Natural killer cell (primary cell): ENCODE results near the gene ELAVL3. TPM values are rescaled to one million over a fixed set of nuclear protein-coding genes. Genes with fewer than 3 reads are reported as not detected.

Experiments
- ATAC-seq, 3 donors: fragments of 150-1000 bp in 2 of 3; fragments of 200-7000 bp in 1 of 3; cut with Tn5 transposase; 1 replicate in 1 of 3; 2 replicates in 2 of 3; pipeline ENCODE4 v1.10.0; 2021; ENCODE audit warnings: mild to moderate bottlenecking in 2 of 3, moderate library complexity in 2 of 3
- DNase-seq, 2 donors: peaks; one replicate each; pipeline versions ENCODE4 v3.0.0 to v3.0.0-alpha.2; 2013 to 2021; ENCODE audit warnings: mixed read lengths in 1 of 2
- H3K27ac ChIP-seq: one replicate; pipeline ENCODE4 v1.5.1; 2013; ENCODE audit warnings: mild to moderate bottlenecking, low read length
- H3K27me3 ChIP-seq: one replicate; pipeline ENCODE4 v1.6.1; 2013; ENCODE audit warnings: low read length; ENCODE audit not compliant: control insufficient read depth, insufficient read depth
- H3K36me3 ChIP-seq: one replicate; pipeline ENCODE4 v1.6.1; 2013; ENCODE audit warnings: low read length; ENCODE audit not compliant: control insufficient read depth, insufficient read depth
- H3K4me1 ChIP-seq: one replicate; pipeline ENCODE4 v1.6.1; 2013; ENCODE audit warnings: low read length; ENCODE audit not compliant: control insufficient read depth, insufficient read depth
- H3K4me3 ChIP-seq: one replicate; pipeline ENCODE4 v1.5.1; 2013; ENCODE audit warnings: low read length
- H3K9me3 ChIP-seq: one replicate; pipeline ENCODE4 v1.6.1; 2013; ENCODE audit warnings: low read length; ENCODE audit not compliant: control insufficient read depth, insufficient read depth
- H3K27ac Mint-ChIP-seq, 2 donors: one replicate each; pipeline ENCODE4 v1.8.0; 2022; ENCODE audit warnings: mild to moderate bottlenecking in 2 of 2, mixed read lengths in 2 of 2, moderate library complexity in 1 of 2
- H3K27me3 Mint-ChIP-seq, 2 donors: one replicate each; pipeline ENCODE4 v1.8.0; 2022; ENCODE audit warnings: low read depth in 2 of 2, mixed read lengths in 2 of 2
- H3K36me3 Mint-ChIP-seq: one replicate; pipeline ENCODE4 v1.8.0; 2022; ENCODE audit warnings: mixed read lengths
- H3K4me1 Mint-ChIP-seq, 2 donors: one replicate each; pipeline ENCODE4 v1.8.0; 2022; ENCODE audit warnings: mixed read lengths in 2 of 2
- H3K4me3 Mint-ChIP-seq: one replicate; pipeline ENCODE4 v1.8.0; 2022; ENCODE audit warnings: mild to moderate bottlenecking, moderate library complexity, mixed read lengths
- H3K9me3 Mint-ChIP-seq, 2 donors: one replicate each; pipeline ENCODE4 v1.8.0; 2022; ENCODE audit warnings: mixed read lengths in 2 of 2
- CTCF ChIP-seq: fragments of 200-600 bp; IDR thresholded peaks from one replicate; pipeline ENCODE4 v1.8.0; 2022; ENCODE audit warnings: antibody characterized with exemption
- WGBS: methylation state at CpG from one replicate; pipeline ENCODE4 v1.1.7; 2013; ENCODE audit warnings: missing lambda C conversion rate; ENCODE audit not compliant: insufficient coverage; 5-methylcytosine and 5-hydroxymethylcytosine counted together
- intact Hi-C: fragments of 100-400 bp; cut with micrococcal nuclease; formaldehyde crosslinking; loops from one replicate; pipeline ENCODE4 v1.14.2; 2022
- total RNA-seq, 4 donors: library from RNA; stranded (reverse); fragments of 120-200 nt in 1 of 4; gene quantifications; one replicate each; pipeline versions ENCODE4 v1.2.3 to v1.2.4, GENCODE V29; 2013 to 2022

ELAVL3 gene
- total RNA-seq, 3 donors from 2014 or later (not counting 1 experiment from before 2014, with no cell fraction given), result not detected

- Mint-ChIP-seq H3K4me1 (peaks cover 0 to 5% of the 10 kb centered on the region in 2 donors), H3K27me3 (no peaks in the 10 kb centered on the region), H3K27ac (no peak overlapping the region), H3K36me3 (no peaks in the 10 kb centered on the region), H3K4me3 (no peak overlapping the region), H3K9me3 (no peaks in the 10 kb centered on the region)
- DNase-seq (no peak), ATAC-seq (no peak)
- intact Hi-C loops, result loop anchor here (5.0 kb wide), 1 partner anchor 156 kb away; no protein-coding TSS in a partner anchor
- Histone ChIP-seq H3K36me3 (peaks cover 47% of the 10 kb centered on the region), H3K4me1 (no peaks in the 10 kb centered on the region), H3K4me3 (no peak overlapping the region), H3K27me3 (no peaks in the 10 kb centered on the region), H3K9me3 (no peaks in the 10 kb centered on the region), H3K27ac (no peak overlapping the region)
- no peak for TF ChIP-seq CTCF
- 93% methylated on average over 13 of the region's 13 CpGs for WGBS
Measured at GRCh38 chr19:11448410-11448809, 32.4 kb downstream of the ELAVL3 start.

GRCh38 chr19:11447347-11448262 lies 33.2 kb downstream of the ELAVL3 start:
- intact Hi-C loops, result loop anchor here (5.0 kb wide), 1 partner anchor 155 kb away; no protein-coding TSS in a partner anchor
- no peak for DNase-seq
- Mint-ChIP-seq H3K36me3 (no peaks in the 10 kb centered on the region), H3K27ac (no peak overlapping the region), H3K27me3 (no peaks in the 10 kb centered on the region), H3K4me1 (peaks cover 0 to 5% of the 10 kb centered on the region in 2 donors), H3K9me3 (no peaks in the 10 kb centered on the region), H3K4me3 (no peak overlapping the region)
- no peak for TF ChIP-seq CTCF
- no peak overlapping the region for H3K4me3 ChIP-seq
- no peak for ATAC-seq
- no peaks in the 10 kb centered on the region for H3K27me3 ChIP-seq
- no peak overlapping the region for H3K27ac ChIP-seq
- no peaks in the 10 kb centered on the region for H3K9me3 ChIP-seq
- WGBS, result 96% methylated on average over 35 of the region's 35 CpGs
- H3K4me1 ChIP-seq, result no peaks in the 10 kb centered on the region
- peaks cover 49% of the 10 kb centered on the region for H3K36me3 ChIP-seq

- no peak overlapping the region for H3K4me3 Mint-ChIP-seq
- no peaks in the 10 kb centered on the region for H3K9me3 Mint-ChIP-seq
- peak; percentile 57 for TF ChIP-seq CTCF
- Histone ChIP-seq H3K4me3 (no peak overlapping the region), H3K9me3 (no peaks in the 10 kb centered on the region), H3K36me3 (peaks cover 56% of the 10 kb centered on the region), H3K27me3 (no peaks in the 10 kb centered on the region), H3K27ac (no peak overlapping the region), H3K4me1 (no peaks in the 10 kb centered on the region)
- no peaks in the 10 kb centered on the region for H3K36me3 Mint-ChIP-seq
- 89% methylated on average over 22 of the region's 23 CpGs for WGBS
- peak; percentile 42 to 64 for DNase-seq
- H3K4me1 Mint-ChIP-seq, result peaks cover 0 to 11% of the 10 kb centered on the region in 2 donors
- peak; percentile 65 to 81 (median 78) for ATAC-seq
- intact Hi-C loops, result loop anchor here (5.0 kb wide), 1 partner anchor 154 kb away; no protein-coding TSS in a partner anchor
- no peaks in the 10 kb centered on the region for H3K27me3 Mint-ChIP-seq
- H3K27ac Mint-ChIP-seq, result peak overlapping the region in 1 of 2 donors; percentile 60
Measured at GRCh38 chr19:11446652-11447301, 34.1 kb downstream of the ELAVL3 start.
